ENCODE measurements around the gene GNGT1.

Gene GNGT1

GRCh38 chr7:93906267-93906666, at the start of gene GNGT1:
Gene GNGT1, plus strand, starts transcription at chr7:93906567. Its CDS starts 180 bp downstream, at chr7:93906747.
- DNase-seq: no peak

- DNase-seq: no peak
Measured at GRCh38 chr7:93858857-93859256, 47.5 kb upstream of the GNGT1 start.

- DNase-seq: no peak
Measured at GRCh38 chr7:93860261-93860660, 46.1 kb upstream of the GNGT1 start.

- no peak for DNase-seq
Measured at GRCh38 chr7:93861325-93861949, 44.9 kb upstream of the GNGT1 start.

GRCh38 chr7:93862651-93863050, 43.7 kb upstream of the GNGT1 start:
- DNase-seq: no peak

- no peak for DNase-seq
Measured at GRCh38 chr7:93866886-93867285, 39.5 kb upstream of the GNGT1 start.

GRCh38 chr7:93873998-93874574, 32.3 kb upstream of the GNGT1 start:
- DNase-seq: no peak

GRCh38 chr7:93877742-93878141, 28.6 kb upstream of the GNGT1 start:
- DNase-seq: no peak

- no peak for DNase-seq
Measured at GRCh38 chr7:93879356-93879755, 27.0 kb upstream of the GNGT1 start.

GRCh38 chr7:93882468-93882867, 23.9 kb upstream of the GNGT1 start:
- DNase-seq: no peak

GRCh38 chr7:93883078-93883916, 23.1 kb upstream of the GNGT1 start:
- no peak for DNase-seq

- no peak for DNase-seq
Measured at GRCh38 chr7:93883917-93884345, 22.4 kb upstream of the GNGT1 start.

GRCh38 chr7:93884541-93884940, 21.8 kb upstream of the GNGT1 start:
- no peak for DNase-seq

- DNase-seq: peak; percentile 26
Measured at GRCh38 chr7:93889261-93889660, 17.1 kb upstream of the GNGT1 start.

- DNase-seq: no peak
Measured at GRCh38 chr7:93890041-93890463, 16.3 kb upstream of the GNGT1 start.

GRCh38 chr7:93890464-93891068, 15.8 kb upstream of the GNGT1 start, which contains the start of gene TFPI2:
Gene TFPI2, minus strand, starts transcription at chr7:93890753. Its CDS starts 75 bp downstream, at chr7:93890678.
- peak; percentile 66 for DNase-seq

- no peak for DNase-seq
Measured at GRCh38 chr7:93894426-93894825, 11.9 kb upstream of the GNGT1 start.

GRCh38 chr7:93894966-93895640, 11.3 kb upstream of the GNGT1 start:
- DNase-seq: no peak

GRCh38 chr7:93895859-93896600, 10.3 kb upstream of the GNGT1 start:
- no peak for DNase-seq

GRCh38 chr7:93897680-93898079, 8.7 kb upstream of the GNGT1 start:
- DNase-seq: no peak

- DNase-seq: no peak
Measured at GRCh38 chr7:93902777-93903423, 3.5 kb upstream of the GNGT1 start.

Measured in amniotic stem cell (primary cell).